Measurements from ENCODE around the gene CAMSAP1.

CAMSAP1 gene

GRCh38 chr9:135939351-135940265 is 32.3 kb upstream of the CAMSAP1 start:
- DNase-seq (ENCODE audit: low spot score) = no peak

DNA sequence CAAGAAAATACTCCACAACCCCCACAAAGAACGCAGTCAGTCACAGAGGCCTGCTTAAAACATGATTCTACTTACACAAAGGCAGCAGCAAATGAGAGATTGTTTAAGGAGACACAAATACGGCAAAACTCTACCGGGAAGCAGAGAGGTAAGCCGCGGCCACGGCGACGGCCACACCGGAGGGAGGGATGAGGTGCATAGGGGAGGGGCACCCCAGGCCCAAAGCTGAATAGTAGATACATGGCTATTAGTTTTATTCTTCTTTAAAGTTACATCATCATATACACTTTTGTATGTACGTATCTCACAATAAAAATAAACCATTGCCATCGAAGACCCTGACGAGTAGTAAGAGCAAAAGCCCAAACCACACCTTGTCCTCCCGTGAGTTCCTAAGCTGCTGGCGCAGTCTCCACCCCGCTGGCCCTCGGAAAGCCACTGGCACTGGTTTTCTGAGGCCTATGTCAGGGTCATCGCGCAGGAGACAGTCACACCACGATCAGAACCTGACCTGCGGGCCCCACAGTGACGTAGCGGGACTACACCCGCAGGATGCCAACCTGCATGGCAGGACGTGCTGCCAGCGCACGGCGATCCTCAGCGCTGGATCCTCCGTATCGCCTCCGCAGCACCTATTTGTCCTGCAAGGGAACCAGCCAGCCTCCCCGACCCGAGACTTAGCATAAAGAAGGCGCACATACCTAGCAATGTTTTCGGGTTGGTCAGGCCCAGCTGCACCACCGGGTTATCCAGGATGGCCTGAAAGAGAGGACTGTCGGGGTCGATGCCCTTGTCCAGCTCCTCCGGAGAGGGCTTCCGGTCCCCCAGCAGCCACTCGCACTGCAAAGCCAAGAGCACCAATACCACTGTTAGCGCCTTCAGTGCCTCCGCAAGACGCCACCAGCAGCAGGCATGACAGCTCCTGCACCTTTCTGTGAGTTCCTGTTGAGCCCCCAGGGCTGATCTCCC is 30.5 kb upstream of the CAMSAP1 start:
- DNase-seq (ENCODE audit: low spot score) = no peak

- DNase-seq (ENCODE audit: low spot score) = no peak
Observed at GRCh38 chr9:135933114-135933513, 25.8 kb upstream of the CAMSAP1 start.

- no peak for DNase-seq (ENCODE audit: low spot score)
Observed at GRCh38 chr9:135932656-135933055, 25.3 kb upstream of the CAMSAP1 start.

- no peak for DNase-seq (ENCODE audit: low spot score)
Observed at GRCh38 chr9:135931349-135931820, 24.0 kb upstream of the CAMSAP1 start.

GRCh38 chr9:135930446-135931345 is 23.4 kb upstream of the CAMSAP1 start:
- no peak for DNase-seq (ENCODE audit: low spot score)

- no peak for DNase-seq (ENCODE audit: low spot score)
Observed at GRCh38 chr9:135929656-135930445, 22.5 kb upstream of the CAMSAP1 start.

DNA sequence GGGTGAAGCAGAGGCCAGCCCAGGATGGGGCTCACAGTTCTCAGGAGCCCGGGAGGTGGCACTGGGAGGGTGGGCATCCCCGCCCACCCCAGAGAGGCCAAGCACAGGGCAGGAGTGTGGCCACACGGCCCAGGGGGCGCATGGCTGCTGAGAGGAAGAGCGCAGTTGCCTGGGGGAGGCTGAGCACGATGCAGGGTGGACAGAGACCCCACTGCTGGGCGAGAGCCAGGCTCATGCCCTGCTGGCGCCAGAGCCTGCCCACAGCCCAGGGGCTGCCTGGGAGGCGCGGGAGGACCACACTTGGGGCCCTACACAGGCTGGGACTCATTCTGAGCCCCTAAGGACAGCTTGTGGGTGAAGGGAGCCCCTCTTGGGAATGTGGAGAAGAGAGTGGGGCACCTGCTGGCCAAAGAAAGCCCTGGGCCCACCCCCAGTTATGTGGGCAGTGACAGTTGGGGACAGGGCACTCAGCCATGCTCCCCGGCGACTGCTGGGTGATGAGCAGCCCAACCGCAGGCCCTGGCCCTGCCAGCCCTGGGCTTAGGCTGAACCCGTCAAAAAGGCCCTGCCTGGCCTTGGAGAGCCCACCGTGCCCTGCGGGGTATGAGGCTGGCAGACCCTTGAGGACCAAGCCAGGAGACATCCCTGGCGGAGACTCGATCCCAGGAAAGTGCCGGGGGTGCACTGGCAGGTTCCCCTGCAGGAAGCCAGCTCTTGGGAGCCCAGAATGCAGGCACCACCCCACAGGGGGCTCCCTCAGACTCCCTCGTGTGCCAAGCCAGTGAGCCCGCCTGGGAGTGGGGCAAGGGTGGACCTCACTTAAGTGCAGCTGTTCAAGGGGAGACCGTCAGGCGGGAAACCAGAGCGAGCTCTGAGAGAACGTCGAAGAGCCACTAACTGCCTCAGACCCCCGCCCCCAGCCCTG is 21.6 kb upstream of the CAMSAP1 start:
- no peak for DNase-seq (ENCODE audit: low spot score)

DNA sequence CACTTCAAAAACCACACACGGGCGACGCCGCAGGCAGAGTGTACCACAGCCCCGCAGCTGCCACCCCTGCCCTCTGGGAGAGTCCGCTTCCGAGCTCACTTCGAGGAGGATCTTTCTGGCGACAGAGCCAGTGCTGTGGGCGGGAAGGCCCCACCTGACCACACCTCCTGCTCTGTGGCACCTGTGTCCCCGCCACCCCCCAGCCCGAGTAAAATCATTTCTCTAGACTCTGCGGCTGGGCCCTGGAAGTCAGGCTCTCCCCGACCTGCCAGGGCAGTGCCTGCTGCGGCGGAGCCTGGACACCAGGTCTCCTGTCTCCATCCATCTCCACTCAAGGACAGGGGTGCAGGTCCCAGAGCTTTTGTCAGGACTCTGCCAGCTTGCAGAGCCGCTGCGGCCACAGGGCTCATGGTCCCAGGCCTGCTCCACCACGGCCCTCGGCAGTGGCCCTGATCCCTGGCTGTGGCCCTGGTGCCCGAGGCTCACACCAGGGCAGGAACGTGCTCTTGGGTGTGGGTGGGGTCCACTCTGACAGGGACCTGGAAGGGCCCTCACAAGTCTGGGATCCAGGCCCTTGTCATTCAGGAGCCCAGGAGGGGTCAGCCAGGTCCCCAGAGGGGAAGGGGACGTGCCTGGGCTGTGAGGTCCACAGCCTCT is 20.9 kb upstream of the CAMSAP1 start:
- no peak for DNase-seq (ENCODE audit: low spot score)

DNA sequence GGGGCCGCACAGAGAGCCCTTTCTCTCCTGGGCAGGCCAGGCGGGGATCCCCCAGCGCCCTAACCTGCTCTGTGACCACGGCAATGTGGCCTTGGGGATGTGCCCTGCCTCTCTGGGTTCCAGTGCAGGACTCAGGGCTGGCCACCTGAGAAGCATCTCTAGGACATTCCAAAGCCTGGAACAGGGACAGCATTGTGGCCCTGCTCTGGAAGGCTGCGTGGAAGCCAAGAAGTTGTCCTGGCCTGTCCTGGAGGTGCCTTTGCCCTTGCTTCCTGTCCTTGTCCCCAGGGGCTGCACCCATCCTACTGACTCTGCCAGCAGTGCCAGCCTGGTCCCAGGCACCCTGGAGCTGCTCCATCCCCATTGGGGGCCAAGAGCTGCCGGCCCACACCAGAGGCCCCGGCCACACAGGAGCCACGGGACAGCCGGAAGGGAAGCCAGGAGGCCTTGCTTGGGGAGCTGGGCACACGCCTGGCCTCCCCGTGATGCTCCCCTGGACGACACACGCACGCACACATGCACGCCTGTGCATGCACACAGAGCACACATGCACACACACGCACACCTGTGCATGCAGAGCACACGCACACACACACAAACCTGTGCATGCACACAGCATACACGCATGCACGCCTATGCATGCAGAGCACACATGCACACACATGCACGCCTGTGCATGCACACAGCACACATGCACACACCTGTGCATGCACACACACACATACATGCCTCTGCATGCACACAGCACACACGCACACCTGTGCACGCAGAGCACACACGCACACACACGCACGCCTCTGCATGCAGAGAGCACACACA is 20.1 kb upstream of the CAMSAP1 start:
- no peak for DNase-seq (ENCODE audit: low spot score)

DNA sequence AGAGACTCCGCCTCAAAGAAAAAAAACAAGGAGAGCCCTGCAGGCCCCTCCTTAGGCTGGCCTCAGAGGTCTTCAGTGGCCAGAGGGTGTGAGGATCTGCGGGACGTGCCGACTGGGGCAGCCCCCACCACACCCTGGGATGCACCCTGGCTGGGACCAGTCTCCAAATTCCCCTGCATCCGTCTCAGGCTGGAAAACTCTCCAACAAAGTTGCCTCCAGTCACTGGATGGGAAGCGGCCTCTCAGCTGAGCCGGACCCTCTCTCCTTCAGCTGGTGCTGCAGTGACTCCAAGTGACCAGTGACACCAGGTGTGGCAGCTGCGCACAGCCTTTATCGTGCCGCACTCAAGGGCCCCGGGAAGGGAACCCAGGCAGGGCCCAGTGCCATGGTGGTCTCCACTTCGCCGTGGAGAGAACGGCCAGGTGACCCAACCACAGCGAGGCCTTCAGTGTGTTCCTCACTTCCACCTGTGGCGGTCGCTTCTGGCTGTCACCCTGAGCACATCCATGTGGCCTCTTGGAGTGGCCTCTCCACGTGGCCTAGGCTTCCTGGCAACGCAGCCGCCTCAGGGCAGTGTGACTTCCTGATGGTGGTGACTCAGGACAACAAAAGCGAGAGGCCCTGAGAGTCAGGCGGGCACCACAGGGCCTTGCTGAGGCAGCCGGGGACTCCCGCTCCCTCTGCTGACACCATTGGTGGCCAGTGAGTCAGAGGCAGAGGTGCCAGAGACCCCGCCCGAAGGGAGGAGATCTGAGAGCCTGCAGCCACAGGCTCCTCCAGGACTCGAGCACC is 19.3 kb upstream of the CAMSAP1 start:
- DNase-seq (ENCODE audit: low spot score) = no peak

DNA sequence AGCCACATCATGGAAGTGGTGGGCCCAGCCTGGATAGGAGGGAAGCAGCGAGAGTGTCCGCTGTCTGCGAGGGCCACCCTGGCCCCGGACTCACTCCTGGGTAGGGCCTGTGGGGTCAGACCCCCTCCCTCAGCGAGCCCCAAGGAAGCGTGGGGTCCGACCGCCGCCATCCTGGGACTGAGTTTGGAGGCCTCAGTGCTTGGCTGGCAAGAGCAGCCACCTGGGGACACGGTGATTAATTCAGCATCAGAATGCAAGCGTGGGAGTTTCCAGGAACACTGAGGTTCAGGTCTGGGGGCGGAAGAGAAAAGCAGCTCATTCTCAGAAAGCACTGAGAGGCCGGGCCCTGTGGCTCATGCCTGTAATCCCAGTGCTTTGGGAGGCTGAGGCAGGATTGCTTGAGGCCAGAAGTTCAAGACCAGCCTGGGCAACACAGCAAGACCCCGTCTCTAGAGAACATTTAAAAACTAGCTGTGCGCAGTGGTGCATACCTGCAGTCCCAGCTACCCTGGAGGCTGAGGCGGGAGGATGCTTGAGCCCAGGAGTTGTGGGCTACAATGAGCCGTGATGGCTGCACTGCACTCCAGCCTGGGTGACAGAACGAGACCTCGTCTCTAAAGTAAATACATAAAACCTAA is 18.3 kb upstream of the CAMSAP1 start:
- DNase-seq (ENCODE audit: low spot score) = no peak

- no peak for DNase-seq (ENCODE audit: low spot score)
Observed at GRCh38 chr9:135924628-135925338, 17.4 kb upstream of the CAMSAP1 start.

DNA sequence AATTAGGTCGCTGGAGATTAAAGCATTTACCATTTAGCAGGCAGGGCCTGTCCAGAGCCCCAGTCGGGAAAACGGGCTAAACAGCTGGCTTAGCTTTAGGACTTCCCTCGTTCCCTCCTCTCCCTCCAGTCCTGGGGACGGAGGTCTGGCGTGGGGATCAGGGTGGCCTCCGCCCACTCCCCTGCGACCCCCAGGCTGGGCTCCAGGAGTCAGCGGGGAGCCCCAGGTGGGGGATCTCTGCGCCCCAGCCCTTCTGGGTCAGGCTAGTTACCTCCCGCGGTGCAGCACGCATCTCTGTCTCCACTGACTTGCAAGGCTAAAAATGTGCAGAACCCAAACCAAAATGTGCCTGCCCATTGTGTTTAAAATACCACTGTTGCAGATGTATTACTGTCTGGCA is 16.2 kb upstream of the CAMSAP1 start:
- no peak for DNase-seq (ENCODE audit: low spot score)

GRCh38 chr9:135921749-135922310 is 14.5 kb upstream of the CAMSAP1 start:
- DNase-seq (ENCODE audit: low spot score) = no peak

Measured in cerebellar cortex (tissue), 1 donor.